Prostate gland (tissue), 2 donors: ENCODE measurements around the gene BAG3.

Source experiments
- CTCF ChIP-seq, 4 experiments: fragments of 200-600 bp in 2 of 4; fragments of 450-650 bp in 2 of 4; sonication (generic) in 2 of 4; IDR thresholded peaks; 1 replicate in 3 of 4; 2 replicates in 1 of 4; pipeline ENCODE4 v1.5.1; 2016 to 2019; ENCODE audit warnings: antibody characterized with exemption in 4 of 4, mild to moderate bottlenecking in 2 of 4, moderate library complexity in 2 of 4
- POLR2A ChIP-seq: fragments of 450-650 bp; IDR thresholded peaks from one replicate; pipeline ENCODE4 v1.6.1; 2016; ENCODE audit warnings: antibody characterized with exemption, mild to moderate bottlenecking
- POLR2AphosphoS5 ChIP-seq: sonication (generic); formaldehyde crosslinking; IDR thresholded peaks from one replicate; pipeline ENCODE4 v1.6.1; 2017; ENCODE audit warnings: antibody characterized with exemption

GRCh38 chr10:119640875-119641526 lies 10.2 kb upstream of the BAG3 start:
- TF ChIP-seq CTCF (IDR thresholded peaks at IDR 0.05) (no peak), POLR2AphosphoS5 (no peak), POLR2A (no peak)
